HL-60 (cell line): ENCODE data around the gene MAP6.

Experiments
- DNase-seq, 2 experiments: peaks; one replicate each; pipeline ENCODE4 v3.0.0-alpha.2; 2010 to 2020; ENCODE audit warnings: low read depth in 1 of 2, low spot score in 1 of 2
- H3K27ac ChIP-seq: fragments of 250-450 bp; sonication (Bioruptor Pico); replicated peaks from 2 replicates; pipeline ENCODE4 v1.5.1; 2020; ENCODE audit warnings: mild to moderate bottlenecking, moderate library complexity
- H3K27me3 ChIP-seq: fragments of 250-450 bp; sonication (Bioruptor Pico); 2 replicates; pipeline ENCODE4 v1.5.1; 2021; ENCODE audit warnings: mild to moderate bottlenecking, moderate library complexity; ENCODE audit not compliant: insufficient read depth, poor library complexity, severe bottlenecking
- H3K4me3 ChIP-seq: replicated peaks from 2 replicates; pipeline ENCODE4 v1.5.1; 2011; ENCODE audit warnings: mild to moderate bottlenecking, control low read depth, low read length; ENCODE audit not compliant: insufficient read depth
- CTCF ChIP-seq: IDR thresholded peaks from one replicate; pipeline ENCODE4 v1.5.1; 2011; ENCODE audit warnings: low read length, control low read depth, inconsistent platforms; ENCODE audit not compliant: insufficient read depth
- GABPA ChIP-seq: IDR thresholded peaks from 2 replicates; pipeline ENCODE4 v1.6.1; 2012; ENCODE audit warnings: low read depth
- POLR2AphosphoS5 ChIP-seq: IDR thresholded peaks from 2 replicates; pipeline ENCODE4 v1.6.1; 2012; ENCODE audit warnings: low read depth
- SPI1 ChIP-seq: IDR thresholded peaks from 2 replicates; pipeline ENCODE4 v1.6.1; 2012; ENCODE audit warnings: low read depth, mild to moderate bottlenecking, borderline replicate concordance
- TF ChIP-seq, protein P1 (sequence below): IDR thresholded peaks from 2 replicates; pipeline ENCODE4 v1.6.1; 2012; ENCODE audit warnings: low read depth; ENCODE audit not compliant: insufficient replicate concordance

MAP6 gene

DNA sequence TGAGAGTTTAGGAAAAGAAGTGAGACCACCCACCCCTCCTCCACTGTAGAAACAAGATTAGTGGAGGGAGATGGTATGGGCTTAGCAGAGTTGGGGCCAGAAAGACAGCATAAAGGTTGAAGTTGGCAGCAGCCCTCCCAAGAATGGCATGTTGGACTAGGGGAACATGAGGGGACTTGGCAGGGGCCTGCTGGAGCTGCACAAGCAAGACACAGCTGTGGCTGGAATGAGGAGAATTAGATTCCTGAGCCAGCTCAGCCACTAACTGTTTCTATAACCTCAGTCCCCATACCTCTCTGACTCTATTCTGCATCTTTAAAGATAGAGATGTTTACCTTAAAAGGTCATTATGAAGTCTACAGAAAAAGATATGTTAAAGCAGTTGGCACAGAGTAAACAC lies 13.2 kb downstream of the MAP6 start:
- TF ChIP-seq, protein P1, sequence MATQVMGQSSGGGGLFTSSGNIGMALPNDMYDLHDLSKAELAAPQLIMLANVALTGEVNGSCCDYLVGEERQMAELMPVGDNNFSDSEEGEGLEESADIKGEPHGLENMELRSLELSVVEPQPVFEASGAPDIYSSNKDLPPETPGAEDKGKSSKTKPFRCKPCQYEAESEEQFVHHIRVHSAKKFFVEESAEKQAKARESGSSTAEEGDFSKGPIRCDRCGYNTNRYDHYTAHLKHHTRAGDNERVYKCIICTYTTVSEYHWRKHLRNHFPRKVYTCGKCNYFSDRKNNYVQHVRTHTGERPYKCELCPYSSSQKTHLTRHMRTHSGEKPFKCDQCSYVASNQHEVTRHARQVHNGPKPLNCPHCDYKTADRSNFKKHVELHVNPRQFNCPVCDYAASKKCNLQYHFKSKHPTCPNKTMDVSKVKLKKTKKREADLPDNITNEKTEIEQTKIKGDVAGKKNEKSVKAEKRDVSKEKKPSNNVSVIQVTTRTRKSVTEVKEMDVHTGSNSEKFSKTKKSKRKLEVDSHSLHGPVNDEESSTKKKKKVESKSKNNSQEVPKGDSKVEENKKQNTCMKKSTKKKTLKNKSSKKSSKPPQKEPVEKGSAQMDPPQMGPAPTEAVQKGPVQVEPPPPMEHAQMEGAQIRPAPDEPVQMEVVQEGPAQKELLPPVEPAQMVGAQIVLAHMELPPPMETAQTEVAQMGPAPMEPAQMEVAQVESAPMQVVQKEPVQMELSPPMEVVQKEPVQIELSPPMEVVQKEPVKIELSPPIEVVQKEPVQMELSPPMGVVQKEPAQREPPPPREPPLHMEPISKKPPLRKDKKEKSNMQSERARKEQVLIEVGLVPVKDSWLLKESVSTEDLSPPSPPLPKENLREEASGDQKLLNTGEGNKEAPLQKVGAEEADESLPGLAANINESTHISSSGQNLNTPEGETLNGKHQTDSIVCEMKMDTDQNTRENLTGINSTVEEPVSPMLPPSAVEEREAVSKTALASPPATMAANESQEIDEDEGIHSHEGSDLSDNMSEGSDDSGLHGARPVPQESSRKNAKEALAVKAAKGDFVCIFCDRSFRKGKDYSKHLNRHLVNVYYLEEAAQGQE, result no peak
- TF ChIP-seq SPI1 (no peak), GABPA (no peak), POLR2AphosphoS5 (no peak), CTCF (no peak)
- Histone ChIP-seq H3K27ac (no peak overlapping the region), H3K4me3 (no peak overlapping the region), H3K27me3 (peaks cover 17% of the 10 kb centered on the region)
- DNase-seq, result no peak

DNA sequence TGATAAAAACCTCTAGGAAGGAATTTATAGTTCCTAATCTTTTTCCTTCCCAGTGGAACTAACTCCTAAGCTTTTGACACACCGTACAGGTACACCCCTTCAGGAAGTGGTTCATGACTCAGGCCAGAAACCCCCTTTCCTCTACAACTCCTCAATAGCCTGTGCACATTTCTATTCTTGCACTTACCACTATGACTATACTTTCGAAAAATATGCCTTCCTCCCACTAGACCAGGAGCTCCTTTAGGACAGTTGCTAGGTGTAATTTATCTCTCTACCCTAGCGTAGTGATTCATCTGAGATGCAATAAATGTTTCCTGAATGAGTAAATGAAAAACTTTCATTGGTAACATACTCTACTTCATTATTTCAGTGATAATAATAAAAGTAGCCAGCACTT lies 14.5 kb downstream of the MAP6 start:
- TF ChIP-seq SPI1 (no peak), GABPA (no peak), POLR2AphosphoS5 (no peak), CTCF (no peak)
- TF ChIP-seq, protein P1, result no peak
- Histone ChIP-seq H3K4me3 (no peak overlapping the region), H3K27me3 (peaks cover 17% of the 10 kb centered on the region), H3K27ac (no peak overlapping the region)
- DNase-seq, result no peak

DNA sequence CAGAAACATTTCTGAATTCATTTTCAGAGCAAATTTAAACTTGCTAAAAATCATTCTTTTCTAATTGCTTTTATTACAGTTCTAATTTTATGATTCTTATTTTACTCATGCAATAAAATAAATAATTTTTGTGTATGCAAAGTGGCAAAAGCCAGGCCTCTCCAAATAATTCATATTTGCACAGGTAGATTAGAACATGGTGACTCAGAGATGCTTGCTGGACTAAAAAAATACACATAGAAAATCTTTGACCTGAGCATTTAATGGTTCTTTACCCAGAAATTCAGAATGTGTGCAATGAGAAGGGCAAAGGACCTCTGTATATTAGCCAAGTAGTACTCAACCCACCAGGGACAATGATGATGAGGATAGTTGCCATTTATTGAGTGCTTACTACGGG lies 15.3 kb downstream of the MAP6 start:
- H3K27ac ChIP-seq, result no peak overlapping the region
- H3K27me3 ChIP-seq, result peaks cover 17% of the 10 kb centered on the region
- no peak overlapping the region for H3K4me3 ChIP-seq
- DNase-seq, result no peak
- TF ChIP-seq CTCF (no peak), SPI1 (no peak), POLR2AphosphoS5 (no peak), GABPA (no peak)
- TF ChIP-seq, protein P1, result no peak
